GM23338 (cell line): ENCODE data around the gene EXO1. TPM values are rescaled to one million over a fixed set of nuclear protein-coding genes. Genes with fewer than 3 reads are reported as not detected.
A peak's percentile ranks its signal among the peaks of the same experiment; 100 is the strongest.

Experiments used
- ATAC-seq: fragments of 200-7000 bp; cut with Tn5 transposase; 3 replicates; pipeline ENCODE4 v1.9.1; 2020
- DNase-seq: peaks from one replicate; pipeline ENCODE4 v3.0.0-alpha.2; 2015; ENCODE audit warnings: low spot score
- H2AFZ ChIP-seq: fragments of 200-600 bp; sonication (generic); 2 replicates; pipeline ENCODE4 v1.8.0; 2016; ENCODE audit warnings: antibody characterized with exemption, mild to moderate bottlenecking, moderate library complexity
- H3F3A ChIP-seq: fragments of 200-600 bp; sonication (generic); replicated peaks from 2 replicates; pipeline ENCODE4 v1.8.0; 2017; ENCODE audit warnings: antibody characterized with exemption, mixed run types, low read depth
- H3K27ac ChIP-seq: fragments of 200-600 bp; sonication (generic); 2 replicates; pipeline ENCODE4 v1.6.1; 2016; ENCODE audit warnings: low read depth
- H3K27me3 ChIP-seq: fragments of 200-600 bp; sonication (generic); 2 replicates; pipeline ENCODE4 v1.8.0; 2016; ENCODE audit warnings: mild to moderate bottlenecking, mixed run types, moderate library complexity; ENCODE audit not compliant: insufficient read depth
- H3K36me3 ChIP-seq: fragments of 200-600 bp; sonication (generic); 2 replicates; pipeline ENCODE4 v1.8.0; 2016; ENCODE audit warnings: mild to moderate bottlenecking; ENCODE audit not compliant: insufficient read depth
- H3K4me1 ChIP-seq: fragments of 200-600 bp; sonication (generic); 2 replicates; pipeline ENCODE4 v1.8.0; 2016; ENCODE audit warnings: mild to moderate bottlenecking, moderate library complexity; ENCODE audit not compliant: insufficient read depth
- H3K4me2 ChIP-seq: fragments of 200-600 bp; sonication (generic); 2 replicates; pipeline ENCODE4 v1.7.1; 2017; ENCODE audit warnings: mixed run types
- H3K4me3 ChIP-seq: fragments of 200-600 bp; sonication (generic); 2 replicates; pipeline ENCODE4 v1.6.1; 2016; ENCODE audit warnings: mixed run types
- H3K79me2 ChIP-seq: fragments of 200-600 bp; sonication (generic); replicated peaks from 2 replicates; pipeline ENCODE4 v1.8.0; 2017; ENCODE audit warnings: mild to moderate bottlenecking; ENCODE audit not compliant: insufficient read depth
- H3K9me2 ChIP-seq: fragments of 200-600 bp; sonication (generic); 2 replicates; pipeline ENCODE4 v1.8.0; 2017; ENCODE audit not compliant: insufficient read depth
- H4K20me1 ChIP-seq: fragments of 200-600 bp; sonication (generic); replicated peaks from 2 replicates; pipeline ENCODE4 v1.8.0; 2017; ENCODE audit warnings: mild to moderate bottlenecking; ENCODE audit not compliant: insufficient read depth
- H3K27ac Mint-ChIP-seq: 2 replicates; pipeline ENCODE4 v1.8.0; 2020; ENCODE audit warnings: inconsistent platforms, mild to moderate bottlenecking, moderate library complexity, mixed read lengths
- H3K27me3 Mint-ChIP-seq: 3 replicates; pipeline ENCODE4 v1.8.0; 2022; ENCODE audit warnings: low read depth, mild to moderate bottlenecking, moderate library complexity, mixed read lengths, inconsistent platforms; ENCODE audit not compliant: insufficient read depth, poor library complexity
- H3K36me3 Mint-ChIP-seq: 3 replicates; pipeline ENCODE4 v1.8.0; 2021; ENCODE audit warnings: low read depth, mild to moderate bottlenecking, inconsistent platforms, moderate library complexity, mixed read lengths
- H3K4me1 Mint-ChIP-seq: 3 replicates; pipeline ENCODE4 v1.8.0; 2020; ENCODE audit warnings: mild to moderate bottlenecking, inconsistent platforms, mixed read lengths
- H3K4me3 Mint-ChIP-seq: 3 replicates; pipeline ENCODE4 v1.8.0; 2021; ENCODE audit warnings: moderate library complexity, mild to moderate bottlenecking, inconsistent platforms, mixed read lengths
- H3K9me3 Mint-ChIP-seq: 3 replicates; pipeline ENCODE4 v1.8.0; 2020; ENCODE audit warnings: moderate library complexity, mild to moderate bottlenecking, inconsistent platforms, mixed read lengths
- CREB1 ChIP-seq: fragments of 250-450 bp; sonication (Bioruptor Pico); IDR thresholded peaks from 2 replicates; pipeline ENCODE4 v1.5.0; 2020; ENCODE audit warnings: low read depth, mild to moderate bottlenecking, moderate library complexity
- EZH2 ChIP-seq: fragments of 200-600 bp; sonication (generic); IDR thresholded peaks from one replicate; pipeline ENCODE4 v1.8.0; 2017; ENCODE audit warnings: antibody characterized with exemption, mild to moderate bottlenecking, low read depth; ENCODE audit not compliant: unreplicated experiment
- ZNF331 ChIP-seq: fragments of 250-450 bp; sonication (Bioruptor Pico); IDR thresholded peaks from 2 replicates; pipeline ENCODE4 v1.5.0; 2020; ENCODE audit warnings: low read depth, mild to moderate bottlenecking, moderate library complexity
- polyA plus RNA-seq: library from polyadenylated mRNA; unstranded; fragments of >200 nt; fragmentation: Nextera tagmentation; extraction: Ambion mirVana; gene quantifications from 2 replicates; pipeline ENCODE4 v1.2.1, GENCODE V29; 2016
- total RNA-seq: library from RNA; depleted of rRNA; stranded (reverse); fragments of >200 nt; shearing (Covaris generic); gene quantifications from 2 replicates; pipeline ENCODE4 v1.2.3, GENCODE V29; 2014; rRNA removed
- TF ChIP-seq, protein P1 (sequence below), 2 experiments: fragments of 200-600 bp in 1 of 2; sonication (generic) in 1 of 2; conservative IDR thresholded peaks; 2 replicates each; pipeline versions ENCODE4 v1.5.1 to v1.6.1; 2016 to 2017; ENCODE audit warnings: antibody characterized with exemption in 2 of 2, low read depth in 2 of 2, mild to moderate bottlenecking in 2 of 2, moderate library complexity in 1 of 2

The EXO1 gene
- total and polyA plus RNA-seq, 2 experiments from 2014 or later, result 16.2 to 34.0 TPM

- no peak overlapping the region for H3K4me3 Mint-ChIP-seq
- no peaks in the 10 kb centered on the region for H3K36me3 ChIP-seq
- TF ChIP-seq, protein P1, sequence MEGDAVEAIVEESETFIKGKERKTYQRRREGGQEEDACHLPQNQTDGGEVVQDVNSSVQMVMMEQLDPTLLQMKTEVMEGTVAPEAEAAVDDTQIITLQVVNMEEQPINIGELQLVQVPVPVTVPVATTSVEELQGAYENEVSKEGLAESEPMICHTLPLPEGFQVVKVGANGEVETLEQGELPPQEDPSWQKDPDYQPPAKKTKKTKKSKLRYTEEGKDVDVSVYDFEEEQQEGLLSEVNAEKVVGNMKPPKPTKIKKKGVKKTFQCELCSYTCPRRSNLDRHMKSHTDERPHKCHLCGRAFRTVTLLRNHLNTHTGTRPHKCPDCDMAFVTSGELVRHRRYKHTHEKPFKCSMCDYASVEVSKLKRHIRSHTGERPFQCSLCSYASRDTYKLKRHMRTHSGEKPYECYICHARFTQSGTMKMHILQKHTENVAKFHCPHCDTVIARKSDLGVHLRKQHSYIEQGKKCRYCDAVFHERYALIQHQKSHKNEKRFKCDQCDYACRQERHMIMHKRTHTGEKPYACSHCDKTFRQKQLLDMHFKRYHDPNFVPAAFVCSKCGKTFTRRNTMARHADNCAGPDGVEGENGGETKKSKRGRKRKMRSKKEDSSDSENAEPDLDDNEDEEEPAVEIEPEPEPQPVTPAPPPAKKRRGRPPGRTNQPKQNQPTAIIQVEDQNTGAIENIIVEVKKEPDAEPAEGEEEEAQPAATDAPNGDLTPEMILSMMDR (conservative IDR thresholded peaks at IDR 0.05; ENCODE audit: low read depth in 2 of 2), result no peak
- TF ChIP-seq CREB1 (CRISPR knock-in tag), result no peak
- H3K4me2 ChIP-seq, result no peak overlapping the region
- no peaks in the 10 kb centered on the region for H3K4me1 ChIP-seq
- no peaks in the 10 kb centered on the region for H3K27me3 ChIP-seq
- H3K9me2 ChIP-seq, result no peaks in the 10 kb centered on the region
- no peak overlapping the region for H3K27ac ChIP-seq
- H3K27ac Mint-ChIP-seq, result no peak overlapping the region
- ATAC-seq, result peak; percentile 92
- DNase-seq, result peak; percentile 80
- H3K4me3 ChIP-seq, result no peak overlapping the region
- H3K36me3 Mint-ChIP-seq, result no peaks in the 10 kb centered on the region; the same call in 2 of the 3 replicates
- no peaks in the 10 kb centered on the region for H3K27me3 Mint-ChIP-seq
- no peaks in the 10 kb centered on the region for H4K20me1 ChIP-seq
- H3K79me2 ChIP-seq, result no peaks in the 10 kb centered on the region
- peaks cover 12% of the 10 kb centered on the region; the same call in 2 of the 3 replicates for H3K9me3 Mint-ChIP-seq
- peak overlapping the region; percentile 29; the same call in 1 of the 2 replicates for H2AFZ ChIP-seq
- H3K4me1 Mint-ChIP-seq, result peaks cover 10% of the 10 kb centered on the region
- H3F3A ChIP-seq, result no peaks in the 10 kb centered on the region
Observed at GRCh38 chr1:241934201-241934848, 86.3 kb downstream of the EXO1 start.

GRCh38 chr1:241934866-241935265, 86.9 kb downstream of the EXO1 start:
- Mint-ChIP-seq H3K9me3 (peaks cover 17% of the 10 kb centered on the region), H3K36me3 (no peaks in the 10 kb centered on the region; the same call in 2 of the 3 replicates), H3K4me1 (peaks cover 10% of the 10 kb centered on the region), H3K27me3 (no peaks in the 10 kb centered on the region), H3K4me3 (no peak overlapping the region), H3K27ac (no peak overlapping the region)
- no peaks in the 10 kb centered on the region for H3K4me1 ChIP-seq
- no peaks in the 10 kb centered on the region for H3K36me3 ChIP-seq
- H4K20me1 ChIP-seq, result no peaks in the 10 kb centered on the region
- H3K4me3 ChIP-seq, result no peak overlapping the region
- no peaks in the 10 kb centered on the region for H3K79me2 ChIP-seq
- DNase-seq, result no peak
- no peaks in the 10 kb centered on the region for H3F3A ChIP-seq
- H3K9me2 ChIP-seq, result no peaks in the 10 kb centered on the region
- TF ChIP-seq ZNF331 (CRISPR knock-in tag) (no peak), EZH2 (no peak)
- ATAC-seq, result no peak
- no peak overlapping the region for H3K27ac ChIP-seq
- H3K4me2 ChIP-seq, result no peak overlapping the region
- no peaks in the 10 kb centered on the region for H3K27me3 ChIP-seq
- no peak overlapping the region for H2AFZ ChIP-seq

Other genes starting within 250 kb of the EXO1 start
- 65.1 and 66.8 TPM in 2 replicates for gene CHML, start 207.8 kb upstream of the EXO1 start, total RNA-seq
- gene CHML, start 207.8 kb upstream of the EXO1 start, polyA plus RNA-seq, result 17.2 and 19.9 TPM in 2 replicates
- gene OPN3, start 207.8 kb upstream of the EXO1 start, total RNA-seq, result 35.4 and 46.8 TPM in 2 replicates
- 21.1 and 23.7 TPM in 2 replicates for gene OPN3, start 207.8 kb upstream of the EXO1 start, polyA plus RNA-seq
- not detected in 2 replicates for gene WDR64, start 195.9 kb upstream of the EXO1 start, total RNA-seq
- not detected in 2 replicates for gene WDR64, start 195.9 kb upstream of the EXO1 start, polyA plus RNA-seq
- not detected in 2 replicates for gene BECN2, start 109.6 kb downstream of the EXO1 start, total RNA-seq
- gene BECN2, start 109.6 kb downstream of the EXO1 start, polyA plus RNA-seq, result not detected in 2 replicates
- gene MAP1LC3C, start 150.9 kb downstream of the EXO1 start, total RNA-seq, result 1.1 and 1.7 TPM in 2 replicates
- gene MAP1LC3C, start 150.9 kb downstream of the EXO1 start, polyA plus RNA-seq, result 0.61 and 1.2 TPM in 2 replicates